GM18861 (cell line): ENCODE data around the gene SHISAL1.

ENCODE experiments used
- ATAC-seq: cut with Tn5 transposase; IDR thresholded peaks from one replicate; pipeline ENCODE4 v1.9.1; 2021; ENCODE audit not compliant: unreplicated experiment

The SHISAL1 gene

DNA sequence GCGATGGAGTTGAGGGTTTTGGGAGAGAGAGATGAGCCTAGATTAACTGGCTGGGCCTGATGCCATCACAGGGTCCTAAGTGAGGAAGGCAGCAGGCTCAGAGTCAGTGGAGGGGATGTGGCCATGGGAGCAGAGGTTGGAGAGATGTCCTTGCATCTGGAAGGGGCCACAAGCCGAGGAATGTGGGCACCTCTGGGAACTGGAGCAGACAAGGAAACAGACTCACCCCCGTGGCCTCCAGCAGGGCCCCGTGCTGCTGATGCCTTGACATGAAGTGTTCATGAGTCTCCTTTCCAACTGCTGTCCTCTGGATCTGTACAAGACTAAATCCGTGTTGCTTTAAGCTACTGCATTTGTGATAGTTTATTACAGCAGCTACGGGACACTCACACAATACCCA is 49.2 kb downstream of the SHISAL1 start:
- no peak for ATAC-seq

DNA sequence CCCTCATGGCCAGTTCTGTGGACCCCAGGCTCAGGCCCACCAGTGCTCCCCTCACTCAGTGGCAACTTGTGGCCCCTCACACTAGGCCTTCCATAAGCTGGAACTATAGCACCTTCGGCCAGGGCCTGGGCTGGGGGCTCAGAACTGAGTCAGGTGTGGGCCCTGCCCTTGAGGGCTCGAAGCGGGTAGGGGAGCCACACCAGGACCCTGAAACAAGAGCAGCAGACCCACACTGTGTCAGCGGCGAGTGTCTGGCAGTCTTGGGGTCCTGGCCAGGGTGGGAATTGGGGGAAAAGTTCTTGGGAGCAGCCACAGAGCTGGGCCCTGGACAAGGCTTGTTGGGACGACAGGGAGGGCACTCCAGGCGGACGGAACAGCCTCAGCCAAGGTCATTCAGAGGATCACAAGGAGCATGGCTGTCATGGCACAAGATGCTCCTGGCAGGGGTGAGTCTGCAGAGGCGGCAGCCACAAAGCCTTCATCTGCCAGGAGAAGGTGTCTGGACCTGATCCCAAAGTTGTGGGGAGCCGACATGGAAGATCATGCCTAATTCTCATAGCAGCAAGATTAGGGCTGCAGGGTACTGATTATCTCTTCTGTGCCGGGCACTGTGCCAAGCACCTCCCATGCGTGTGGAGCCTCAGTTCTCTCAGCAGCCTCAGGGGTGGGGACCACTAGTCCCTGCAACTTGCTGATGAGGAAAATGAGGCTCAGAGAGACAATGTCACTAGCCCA is 50.7 kb downstream of the SHISAL1 start:
- no peak for ATAC-seq

DNA sequence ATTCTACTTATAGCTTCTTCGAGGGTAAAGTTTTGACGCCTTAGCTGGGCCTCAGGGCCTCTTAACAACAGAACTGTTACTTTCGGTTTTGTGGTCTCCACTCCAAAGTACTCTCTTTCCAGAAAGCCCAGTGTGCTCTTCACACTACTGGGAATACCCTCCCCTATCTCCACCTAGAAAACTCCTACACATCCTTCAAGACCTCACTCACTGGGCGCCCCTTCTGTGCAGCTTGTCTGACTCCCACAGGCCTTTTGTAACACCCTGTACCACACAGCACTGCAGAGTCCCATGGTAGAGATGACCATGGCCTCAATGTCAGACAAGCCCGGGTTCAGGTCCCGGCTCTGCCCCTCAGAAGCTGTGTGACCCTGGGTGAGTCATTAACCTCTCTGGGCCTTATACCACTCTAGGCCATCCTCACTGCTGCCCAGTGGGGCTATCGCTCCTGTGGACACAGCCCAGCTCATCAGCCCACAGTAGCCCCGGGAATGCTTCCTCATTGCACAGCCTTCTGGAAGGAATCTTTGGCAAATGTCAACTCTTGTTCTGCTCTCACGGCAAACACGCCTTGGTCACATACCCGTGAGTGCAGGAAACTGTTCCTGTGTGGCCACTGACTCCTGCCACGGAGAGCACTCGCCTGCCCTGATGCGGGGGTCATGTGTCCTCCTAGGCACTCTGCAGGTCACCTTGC is 51.4 kb downstream of the SHISAL1 start:
- no peak for ATAC-seq

DNA sequence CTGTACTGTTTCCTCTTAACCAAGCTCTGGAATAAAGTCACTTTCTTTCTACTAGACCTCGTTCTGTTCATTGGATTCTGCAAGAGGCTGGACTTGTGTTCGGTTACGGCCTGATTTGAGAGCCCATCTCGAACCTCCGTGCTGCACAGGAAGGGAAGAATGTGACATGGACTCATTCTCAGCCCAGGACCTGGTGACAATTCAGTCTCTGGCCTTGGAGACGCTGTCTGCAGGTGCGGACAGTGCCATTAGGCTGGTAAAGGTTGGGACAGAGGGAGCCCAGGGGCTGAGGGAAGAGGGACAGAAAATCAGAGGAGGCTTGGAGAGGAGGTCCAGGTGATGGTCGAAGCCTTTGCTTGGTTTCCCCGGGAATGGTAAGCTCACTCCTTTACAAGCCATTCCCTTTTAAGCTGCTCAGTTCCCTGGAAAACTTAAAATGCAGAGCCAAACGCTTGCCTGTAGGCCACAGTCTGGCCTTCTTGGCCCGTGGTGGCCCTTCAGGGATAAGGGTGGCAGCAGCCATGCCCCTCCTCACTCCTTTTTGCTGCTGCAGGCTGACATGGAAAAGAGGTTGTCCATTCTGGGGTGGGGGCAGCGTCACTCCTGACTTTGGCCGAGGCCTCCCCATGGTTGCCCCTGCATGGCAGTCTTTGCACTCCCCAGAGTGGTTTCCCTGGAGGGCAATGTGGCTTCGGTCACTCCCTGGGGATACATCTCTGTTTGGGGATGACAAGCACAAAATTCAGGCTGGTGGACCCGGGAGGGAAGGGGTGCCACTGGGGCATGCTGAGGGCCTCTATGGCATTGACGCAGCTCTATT is 52.3 kb downstream of the SHISAL1 start:
- no peak for ATAC-seq

DNA sequence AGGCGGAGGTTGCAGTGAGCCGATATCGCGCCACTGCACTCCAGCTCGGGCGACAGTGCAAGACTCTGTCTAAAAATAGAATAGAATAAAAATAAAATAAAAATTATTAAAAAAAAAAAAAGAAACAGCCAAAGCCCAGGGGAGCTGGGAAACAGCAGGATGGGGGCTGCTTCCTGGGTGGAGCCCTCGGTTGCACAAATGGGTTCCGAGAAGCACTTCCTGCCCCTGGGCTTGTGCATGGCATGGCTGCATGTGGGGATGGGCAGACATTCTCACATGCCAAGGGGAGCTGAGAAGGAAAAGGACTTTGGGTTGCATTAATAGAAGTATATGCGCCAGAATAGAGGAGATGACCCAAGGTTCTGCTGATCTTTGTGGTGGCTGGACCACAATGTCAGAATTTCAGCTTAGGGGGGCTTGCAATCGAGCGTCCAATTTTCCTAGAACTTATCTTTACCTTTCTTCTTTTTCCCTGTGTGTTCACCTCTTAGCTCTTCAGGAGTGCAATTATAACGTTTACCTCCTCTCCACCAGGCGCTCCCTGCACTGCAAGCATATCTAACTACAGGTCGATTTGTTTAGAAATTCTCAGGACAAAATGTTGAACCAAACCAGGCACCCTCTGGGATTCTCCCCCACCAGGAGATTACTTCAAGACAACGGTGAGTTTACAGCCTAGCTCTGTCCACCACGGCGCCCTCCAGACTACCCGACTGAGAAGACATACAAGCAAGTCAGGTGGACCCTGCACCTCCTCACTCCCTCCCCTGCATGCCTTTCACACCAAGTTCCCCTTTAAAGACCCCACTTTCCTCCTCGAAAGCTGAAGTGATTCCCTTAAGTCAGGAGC is 53.2 kb downstream of the SHISAL1 start:
- ATAC-seq, result no peak

DNA sequence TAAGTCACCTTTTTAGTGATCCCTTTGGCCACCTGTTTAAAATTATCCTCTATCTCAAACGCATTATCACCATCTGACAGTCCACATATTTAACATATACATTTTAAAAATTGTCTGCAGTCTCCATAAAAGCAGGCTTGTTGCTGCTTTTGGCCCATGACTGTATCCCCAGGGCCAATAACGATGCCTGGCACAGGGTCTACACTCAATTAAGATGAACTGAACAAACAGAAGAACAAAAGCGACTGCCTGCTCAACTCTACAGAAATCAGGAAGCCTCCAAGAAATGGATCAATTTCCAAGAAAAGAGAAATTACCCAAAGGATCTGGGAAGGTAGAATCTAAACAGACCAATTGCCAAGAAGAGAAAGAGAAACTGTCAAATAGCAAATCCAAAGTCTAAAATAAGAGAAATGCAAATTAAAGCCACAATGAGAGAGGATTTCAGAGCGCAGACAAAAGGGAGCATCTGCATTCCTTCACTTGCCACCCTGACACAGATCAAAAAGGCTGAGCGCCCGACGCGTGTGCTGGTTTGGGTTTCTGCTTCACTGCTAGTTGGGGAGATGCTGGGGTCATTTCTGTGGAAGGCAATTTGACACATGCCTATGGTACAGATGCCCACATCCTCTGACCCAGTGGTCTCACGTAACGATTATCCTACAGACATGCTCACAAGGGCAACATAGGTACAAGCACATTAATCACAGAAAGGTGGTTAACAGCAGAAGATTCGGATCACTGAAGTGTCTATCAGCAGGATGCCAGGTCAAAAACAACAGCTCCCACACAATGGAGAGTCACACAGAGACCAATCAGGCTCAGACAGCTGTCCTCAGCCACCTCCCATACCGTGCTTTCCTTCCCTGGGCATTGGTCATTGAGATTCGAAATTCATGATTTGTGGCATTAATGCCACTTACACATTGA is 55.9 kb downstream of the SHISAL1 start:
- no peak for ATAC-seq

DNA sequence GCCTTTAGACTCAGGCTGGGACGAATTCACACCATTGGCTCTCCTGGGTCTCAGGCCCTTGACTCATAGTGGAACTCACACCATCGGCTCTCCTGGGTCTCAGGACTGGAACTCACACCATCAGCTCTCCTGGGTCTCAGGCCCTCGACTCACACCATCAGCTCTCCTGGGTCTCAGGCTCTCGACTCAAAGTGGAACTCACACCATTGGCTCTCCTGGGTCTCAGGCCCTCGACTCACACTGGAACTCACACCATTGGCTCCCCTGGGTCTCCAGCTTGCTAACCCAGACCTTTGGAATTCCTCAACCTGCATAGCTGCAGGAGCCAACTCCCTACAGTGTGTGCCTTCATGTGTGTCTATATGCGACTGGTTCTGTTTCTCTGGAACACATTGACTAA is 56.7 kb downstream of the SHISAL1 start:
- ATAC-seq, result no peak

DNA sequence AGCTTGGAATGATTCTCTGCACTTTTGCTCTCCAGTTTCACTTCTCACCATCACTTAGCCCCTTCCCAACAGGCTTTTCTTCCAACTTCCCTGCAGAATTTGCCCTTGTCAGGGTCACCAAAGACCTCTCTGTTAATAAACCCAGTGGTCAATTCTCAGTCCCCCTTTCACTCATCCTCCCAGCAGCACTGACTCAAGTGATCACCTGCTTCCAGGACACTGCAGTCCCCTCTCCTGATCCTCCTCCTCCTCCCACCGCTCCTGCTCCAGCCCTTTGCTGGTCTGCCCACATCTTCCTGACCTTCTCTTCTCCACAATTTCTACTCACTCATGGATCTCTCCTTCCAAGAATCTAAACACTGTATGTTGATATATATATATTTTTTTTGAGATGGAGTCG is 57.9 kb downstream of the SHISAL1 start:
- no peak for ATAC-seq

DNA sequence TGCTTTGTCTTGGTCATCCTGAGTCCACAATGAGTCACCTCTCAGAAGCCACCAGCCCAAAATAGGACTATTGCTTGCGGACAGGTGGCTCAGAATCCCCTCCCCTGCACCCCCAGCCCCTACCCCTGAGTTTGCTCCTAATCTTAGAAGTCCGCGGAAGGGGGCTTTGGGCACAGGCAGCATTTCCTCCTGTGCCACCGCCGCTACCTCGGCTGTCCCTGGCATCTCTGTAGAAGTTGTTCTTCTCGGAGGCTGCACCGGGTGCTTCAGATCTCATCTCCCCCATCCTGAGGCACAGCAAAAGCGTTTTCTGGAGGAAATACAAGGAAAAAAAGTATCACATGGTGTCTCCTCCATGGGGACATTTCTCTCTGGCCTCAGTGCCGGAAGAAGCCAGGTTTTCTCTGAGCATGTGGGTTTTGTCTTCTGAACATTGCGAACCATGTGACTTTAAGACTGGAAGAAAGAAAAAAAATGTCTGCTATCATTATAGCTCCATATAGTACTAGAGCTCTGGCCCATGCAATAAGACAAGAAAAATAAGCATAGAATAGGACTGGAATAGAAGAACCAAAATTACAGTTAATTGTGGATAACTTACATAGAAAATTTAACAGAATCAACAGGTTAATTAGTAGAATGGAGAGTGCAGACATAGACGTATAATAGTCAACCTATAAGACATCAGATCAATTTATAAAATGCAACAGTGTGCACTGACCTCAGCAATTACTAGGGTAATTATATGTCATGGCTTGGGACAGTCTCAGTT is 63.2 kb downstream of the SHISAL1 start:
- ATAC-seq, result no peak

DNA sequence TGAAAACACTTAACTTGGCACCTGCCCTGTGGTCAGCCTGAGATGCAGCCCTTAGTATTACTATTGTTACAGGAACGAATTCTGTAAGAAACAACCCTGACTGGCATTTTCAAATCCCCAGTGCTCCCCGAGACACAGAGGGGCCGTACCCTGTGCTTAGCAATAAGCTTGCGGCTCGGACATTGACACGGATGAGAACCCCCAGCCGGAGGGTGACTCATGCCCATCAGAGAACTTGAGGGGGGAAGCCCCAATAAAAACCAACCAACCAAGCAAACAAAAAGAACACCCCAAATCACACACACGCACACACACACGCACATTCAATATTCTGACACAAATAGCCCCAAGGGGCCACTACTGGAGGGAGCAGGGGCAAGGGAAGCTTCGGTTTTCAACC is 63.8 kb downstream of the SHISAL1 start:
- no peak for ATAC-seq

DNA sequence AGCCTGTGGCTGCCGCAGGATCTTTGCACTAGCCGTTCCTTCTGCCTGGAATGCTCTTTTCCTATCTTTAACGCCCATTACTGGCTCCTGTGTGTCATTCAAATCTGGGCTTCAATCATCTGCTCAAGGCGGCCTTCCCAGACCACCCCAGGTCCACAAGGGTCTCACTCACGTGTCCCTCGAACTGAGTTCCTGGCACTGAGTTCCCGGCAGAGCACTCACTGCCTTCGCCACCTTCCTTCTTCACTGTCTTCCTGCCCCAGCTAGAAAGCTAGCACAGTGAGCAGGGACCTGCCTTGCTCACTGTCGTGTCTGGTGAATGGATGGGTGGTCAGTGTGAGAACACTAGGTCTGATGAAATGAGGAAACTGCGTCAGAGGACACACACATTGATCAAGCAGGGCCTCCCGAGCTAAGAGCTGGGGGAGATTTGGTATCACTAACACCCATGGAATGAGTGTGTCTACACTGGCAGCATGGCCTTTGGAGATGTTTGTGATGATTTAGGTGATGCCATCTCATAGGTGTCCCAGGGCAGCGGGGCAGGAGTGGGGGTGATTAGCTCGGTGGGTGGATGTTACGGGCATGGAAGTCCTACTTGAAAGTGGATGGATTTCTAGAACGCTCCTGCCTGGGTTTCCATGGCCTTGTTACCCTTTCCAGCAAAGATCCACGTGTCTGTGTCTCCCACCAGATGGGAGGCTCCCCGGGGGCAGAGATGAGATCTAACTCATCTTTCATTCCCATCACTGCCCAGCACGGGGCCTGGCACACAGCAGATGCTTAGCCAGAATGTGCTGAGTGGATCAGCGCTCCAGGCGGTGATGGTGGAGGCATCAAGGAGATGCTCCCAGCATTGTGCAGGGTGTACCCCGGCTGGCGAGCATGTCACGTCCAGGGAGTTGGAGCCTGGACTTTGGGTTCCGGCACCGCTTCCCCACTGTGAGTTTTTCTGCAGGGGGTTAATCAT is 64.5 kb downstream of the SHISAL1 start:
- no peak for ATAC-seq

DNA sequence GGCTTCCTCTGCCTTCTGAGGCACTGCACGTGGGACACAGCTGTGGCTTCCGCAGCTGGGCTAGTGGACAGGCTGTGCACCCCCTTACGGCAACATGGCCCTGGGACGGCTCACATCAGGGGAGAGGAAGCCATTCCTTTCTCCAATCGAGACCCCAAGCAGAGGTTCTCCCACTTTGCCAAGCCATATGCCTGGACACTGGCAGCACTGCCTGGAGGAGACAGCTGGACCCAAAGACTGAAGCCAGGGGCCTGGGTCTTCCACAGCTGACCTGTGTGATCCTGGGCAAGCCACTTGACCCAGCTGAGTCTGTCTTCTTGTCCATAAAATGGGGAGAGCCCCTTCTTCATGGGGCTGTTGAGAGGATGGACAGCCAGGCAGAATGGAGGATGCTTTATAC is 65.4 kb downstream of the SHISAL1 start:
- ATAC-seq, result no peak

DNA sequence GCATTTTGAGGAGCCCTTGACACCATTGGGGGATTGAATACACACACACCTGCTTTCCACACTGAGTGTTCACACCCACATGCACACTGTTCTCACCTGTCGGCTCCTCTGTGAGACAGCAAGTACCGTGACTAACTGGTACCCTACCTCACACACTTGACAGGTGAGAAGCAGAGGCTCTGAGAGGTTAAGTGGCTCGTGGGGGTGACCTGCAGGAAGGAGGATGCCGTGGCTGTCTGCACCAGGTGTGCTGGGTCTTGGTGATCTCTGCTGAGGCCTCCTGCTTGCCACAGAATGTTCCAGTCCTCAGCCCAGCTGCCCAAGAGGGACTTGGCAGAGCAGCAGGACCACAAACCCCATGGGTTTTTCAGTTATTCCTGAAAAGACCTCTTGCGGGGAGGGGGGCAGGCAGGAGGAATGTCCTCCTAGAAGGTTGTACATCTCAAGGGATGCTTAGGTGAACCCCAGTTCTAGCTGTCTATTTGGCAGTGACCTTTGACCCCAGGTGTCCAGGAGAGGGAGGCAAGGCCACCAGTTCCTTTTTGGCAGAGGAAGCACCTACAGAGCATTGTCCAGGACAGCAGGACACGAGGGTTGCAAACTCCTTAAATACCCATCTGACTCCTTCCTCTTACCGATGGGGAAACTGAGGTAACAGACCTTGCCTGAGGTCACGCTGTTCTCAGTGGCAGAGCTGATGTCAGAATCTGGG is 66.0 kb downstream of the SHISAL1 start:
- no peak for ATAC-seq

DNA sequence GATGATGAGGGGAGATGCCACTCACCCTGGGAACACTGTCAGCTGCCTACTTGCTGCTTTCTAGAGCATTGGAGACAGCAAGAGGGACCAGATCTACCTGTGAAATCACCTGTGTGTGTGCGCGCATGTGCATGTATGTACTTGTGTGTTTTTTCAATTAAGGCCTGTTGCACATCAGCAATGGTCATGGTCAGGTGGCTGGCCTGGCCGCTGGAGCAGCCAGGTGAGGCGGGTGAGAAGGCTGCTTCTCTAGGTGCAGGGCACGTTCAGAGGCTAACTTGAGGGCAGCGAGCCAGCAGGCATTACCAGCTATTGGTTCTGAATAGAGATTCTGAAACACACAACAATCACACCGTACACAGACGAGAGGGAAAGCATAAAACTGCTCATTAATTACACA is 66.9 kb downstream of the SHISAL1 start:
- no peak for ATAC-seq

DNA sequence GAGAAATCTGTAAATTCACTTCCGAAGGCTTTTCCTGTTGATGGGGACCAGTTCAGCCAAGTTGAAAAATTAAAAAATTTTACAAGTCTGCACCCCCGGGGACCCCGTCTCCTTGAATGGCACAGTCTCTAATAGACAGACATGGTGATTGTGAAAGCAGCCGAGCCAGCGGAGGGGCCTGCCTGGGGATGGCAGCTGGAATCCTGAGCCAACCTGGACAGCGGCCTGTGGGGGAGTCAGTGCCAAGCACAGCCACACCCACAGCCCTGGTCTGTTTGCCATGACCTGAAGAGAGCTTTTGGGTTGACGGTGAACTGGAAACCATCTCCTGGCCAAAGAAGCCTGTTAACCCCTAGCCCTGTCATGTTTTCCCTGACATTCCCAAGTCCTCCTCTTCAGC is 67.3 kb downstream of the SHISAL1 start:
- ATAC-seq, result no peak

DNA sequence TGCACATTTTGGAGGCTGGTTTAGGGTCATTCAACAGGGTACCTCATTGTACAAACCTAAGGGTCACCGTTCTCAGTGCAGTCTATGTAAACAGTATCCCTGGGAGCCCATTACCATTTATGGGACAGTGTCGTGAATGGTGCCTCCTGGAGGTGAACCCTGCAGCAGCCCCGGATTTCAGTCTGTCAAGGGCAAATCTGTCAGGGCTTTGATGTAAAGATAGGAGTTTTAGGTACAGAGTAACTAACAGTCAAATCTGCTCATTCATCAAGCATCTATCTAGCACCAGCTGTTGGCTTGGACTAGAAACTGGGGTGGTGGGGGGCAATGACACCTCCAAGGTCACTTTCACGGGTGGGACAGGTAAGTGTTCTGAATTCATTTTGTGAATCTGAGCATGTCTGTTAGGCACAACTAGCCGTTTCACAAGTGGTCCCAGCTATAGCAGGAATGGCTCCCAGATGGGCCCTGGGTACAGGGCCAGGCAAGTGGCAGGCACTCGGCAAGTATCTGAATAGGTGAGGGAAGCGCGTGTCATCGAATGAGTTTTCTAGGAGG is 68.4 kb downstream of the SHISAL1 start:
- ATAC-seq, result no peak

DNA sequence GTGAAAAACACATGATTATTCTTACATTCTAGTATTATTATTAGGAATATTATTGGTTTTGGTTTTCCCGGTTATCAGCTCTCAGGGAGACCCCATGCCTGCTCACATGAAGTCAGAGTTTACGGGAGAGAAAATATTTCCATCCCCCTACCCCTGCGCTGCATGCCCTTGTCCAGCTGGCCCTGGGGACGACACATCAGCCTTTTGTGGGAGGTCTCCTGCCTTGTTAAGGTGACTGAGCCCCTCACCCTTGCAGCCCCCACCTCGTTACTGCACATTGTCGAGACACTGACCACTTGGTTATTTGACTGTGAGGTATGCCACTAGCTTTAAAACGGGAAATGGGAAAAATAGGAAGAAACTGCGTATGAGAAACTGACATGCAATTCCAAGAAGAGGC is 69.0 kb downstream of the SHISAL1 start:
- no peak for ATAC-seq
